ENCODE data around the gene RIMKLA. TPM values are rescaled to one million over a fixed set of nuclear protein-coding genes. Genes with fewer than 3 reads are reported as not detected.

RIMKLA gene
- 4.1 TPM for total RNA-seq (ENCODE audit: unreplicated experiment)
- long read RNA-seq, full-length matches to known transcripts: 7 of 8 reads
- long read RNA-seq, partial matches to known transcripts: 1 of 8 reads
- long read RNA-seq, other reads (novel, unspliced or antisense): 0 of 8 reads

DNA sequence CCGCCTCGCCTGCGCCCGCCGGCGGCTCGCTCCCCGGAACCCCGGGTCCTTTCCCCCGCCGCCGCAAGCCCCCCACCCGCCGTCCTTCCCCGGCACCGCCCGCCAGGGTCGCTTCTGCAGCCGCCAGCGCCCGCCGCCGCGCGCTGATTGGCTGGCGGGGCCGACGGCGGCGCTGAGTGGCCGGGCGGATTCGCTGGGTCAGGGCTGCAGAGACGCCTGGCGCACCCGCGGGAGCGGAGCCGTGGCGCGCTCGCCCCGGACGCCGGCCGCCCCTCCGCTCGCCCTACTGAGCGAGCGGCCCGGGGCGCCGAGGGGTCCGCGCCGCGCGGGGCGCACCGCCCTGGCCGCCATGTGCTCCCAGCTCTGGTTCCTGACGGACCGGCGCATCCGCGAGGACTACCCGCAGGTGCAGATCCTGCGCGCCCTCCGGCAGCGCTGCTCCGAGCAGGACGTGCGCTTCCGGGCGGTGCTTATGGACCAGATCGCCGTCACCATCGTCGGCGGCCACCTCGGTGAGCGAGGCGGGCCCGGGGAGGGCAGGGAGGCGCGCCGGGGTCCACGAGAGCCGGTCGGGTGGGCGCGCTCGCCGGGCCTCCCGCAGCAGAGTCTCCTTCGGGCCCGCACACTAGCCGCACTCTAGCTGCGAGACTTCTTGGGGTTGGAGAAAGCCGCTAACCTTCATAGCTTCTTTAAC, at the start of gene RIMKLA:
Gene RIMKLA (plus strand): TSS at position 207 of the 694 bp plus-strand sequence. CDS start 143 bp downstream, at position 350.
- peak within 1 kb of the TSS; percentile 72 for H3K27ac Mint-ChIP-seq (ENCODE audit: unreplicated experiment)
- H3K36me3 Mint-ChIP-seq (ENCODE audit: unreplicated experiment): no peaks in the 10 kb centered on the region
- peaks cover 6% of the 10 kb centered on the region for H3K27me3 Mint-ChIP-seq (ENCODE audit: unreplicated experiment)
- TF ChIP-seq, protein P1, sequence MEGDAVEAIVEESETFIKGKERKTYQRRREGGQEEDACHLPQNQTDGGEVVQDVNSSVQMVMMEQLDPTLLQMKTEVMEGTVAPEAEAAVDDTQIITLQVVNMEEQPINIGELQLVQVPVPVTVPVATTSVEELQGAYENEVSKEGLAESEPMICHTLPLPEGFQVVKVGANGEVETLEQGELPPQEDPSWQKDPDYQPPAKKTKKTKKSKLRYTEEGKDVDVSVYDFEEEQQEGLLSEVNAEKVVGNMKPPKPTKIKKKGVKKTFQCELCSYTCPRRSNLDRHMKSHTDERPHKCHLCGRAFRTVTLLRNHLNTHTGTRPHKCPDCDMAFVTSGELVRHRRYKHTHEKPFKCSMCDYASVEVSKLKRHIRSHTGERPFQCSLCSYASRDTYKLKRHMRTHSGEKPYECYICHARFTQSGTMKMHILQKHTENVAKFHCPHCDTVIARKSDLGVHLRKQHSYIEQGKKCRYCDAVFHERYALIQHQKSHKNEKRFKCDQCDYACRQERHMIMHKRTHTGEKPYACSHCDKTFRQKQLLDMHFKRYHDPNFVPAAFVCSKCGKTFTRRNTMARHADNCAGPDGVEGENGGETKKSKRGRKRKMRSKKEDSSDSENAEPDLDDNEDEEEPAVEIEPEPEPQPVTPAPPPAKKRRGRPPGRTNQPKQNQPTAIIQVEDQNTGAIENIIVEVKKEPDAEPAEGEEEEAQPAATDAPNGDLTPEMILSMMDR (IDR thresholded peaks at IDR 0.05; ENCODE audit: partially characterized antibody, unreplicated experiment): no peak
- peaks cover 2% of the 10 kb centered on the region for H3K9me3 Mint-ChIP-seq (ENCODE audit: unreplicated experiment)
- no peaks in the 10 kb centered on the region for H3K4me1 Mint-ChIP-seq (ENCODE audit: low read depth, unreplicated experiment)
- DNase-seq: peak; percentile 84
- peak within 1 kb of the TSS; percentile 88 for H3K4me3 Mint-ChIP-seq (ENCODE audit: unreplicated experiment)

DNA sequence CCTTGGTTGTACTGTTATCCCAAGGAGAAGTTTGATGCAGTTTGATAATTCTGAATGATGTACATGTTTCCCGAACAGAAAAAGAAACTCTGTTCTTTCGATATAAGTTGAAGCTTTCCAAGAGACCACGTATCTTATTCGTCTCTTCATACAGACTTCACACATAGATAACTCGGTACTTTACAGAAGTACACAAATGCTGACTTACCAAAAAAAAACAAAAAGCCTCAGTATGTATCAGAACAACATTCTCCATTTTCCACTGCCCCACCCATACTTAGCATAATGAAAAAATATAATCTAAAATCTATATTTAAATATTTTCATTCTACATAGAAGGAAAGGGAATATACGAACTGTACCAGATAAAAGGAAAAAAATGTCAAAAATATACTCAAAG, 47.7 kb upstream of the RIMKLA start:
- DNase-seq: no peak
- TF ChIP-seq, protein P1 (IDR thresholded peaks at IDR 0.05; ENCODE audit: partially characterized antibody, unreplicated experiment): no peak
- peaks cover 11% of the 10 kb centered on the region for H3K4me1 Mint-ChIP-seq (ENCODE audit: low read depth, unreplicated experiment)
- peaks cover 3% of the 10 kb centered on the region for H3K36me3 Mint-ChIP-seq (ENCODE audit: unreplicated experiment)
- peaks cover 1% of the 10 kb centered on the region for H3K27me3 Mint-ChIP-seq (ENCODE audit: unreplicated experiment)
- H3K9me3 Mint-ChIP-seq (ENCODE audit: unreplicated experiment): peaks cover 3% of the 10 kb centered on the region
- no peak overlapping the region for H3K27ac Mint-ChIP-seq (ENCODE audit: unreplicated experiment)
- H3K4me3 Mint-ChIP-seq (ENCODE audit: unreplicated experiment): peak overlapping the region; percentile 91

GRCh38 chr1:42333662-42334239, 46.8 kb upstream of the RIMKLA start:
- H3K36me3 Mint-ChIP-seq (ENCODE audit: unreplicated experiment): peaks cover 3% of the 10 kb centered on the region
- TF ChIP-seq, protein P1 (IDR thresholded peaks at IDR 0.05; ENCODE audit: partially characterized antibody, unreplicated experiment): no peak
- H3K27ac Mint-ChIP-seq (ENCODE audit: unreplicated experiment): peak overlapping the region; percentile 85

DNA sequence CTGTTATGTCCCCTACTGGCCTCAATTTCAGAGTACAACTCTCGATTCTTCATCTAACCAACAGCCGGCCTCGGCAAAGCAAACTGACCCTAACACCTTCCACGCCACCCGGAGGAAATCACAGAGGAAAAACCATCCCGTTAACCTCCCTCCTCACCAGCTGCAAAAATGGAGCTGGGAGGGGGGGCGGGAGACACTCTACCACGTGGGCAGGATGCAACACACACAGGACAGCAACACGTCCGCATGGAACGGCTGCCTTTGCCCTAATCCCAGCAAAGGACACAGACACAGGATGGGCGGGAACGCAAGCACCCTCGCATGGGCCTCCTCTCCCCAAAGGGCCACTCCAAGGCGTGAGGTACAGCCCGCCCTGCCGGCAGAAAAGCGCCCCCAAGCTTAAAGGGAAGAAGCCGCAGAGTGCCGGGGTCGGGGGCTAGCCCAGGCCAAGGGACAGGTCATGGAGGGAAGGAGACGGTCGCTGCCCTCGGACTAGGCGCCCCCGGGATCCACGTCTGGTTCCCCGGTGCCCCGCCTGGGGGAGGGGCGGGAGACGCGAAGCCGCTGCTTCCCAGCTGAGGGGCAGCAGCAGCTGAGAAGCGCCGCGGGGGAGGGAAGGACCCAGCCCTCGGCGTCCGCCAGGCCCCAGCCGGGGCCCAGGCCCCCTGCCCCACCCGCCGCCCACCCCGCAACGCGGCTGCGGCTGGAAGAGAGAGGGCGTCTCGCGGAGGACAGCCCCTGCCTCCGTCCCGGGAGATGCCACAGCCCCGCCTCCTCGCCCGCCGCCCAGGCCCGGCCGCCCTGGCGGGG, 46.1 kb upstream of the RIMKLA start:
- peaks cover 2% of the 10 kb centered on the region for H3K27me3 Mint-ChIP-seq (ENCODE audit: unreplicated experiment)
- peaks cover 11% of the 10 kb centered on the region for H3K4me1 Mint-ChIP-seq (ENCODE audit: low read depth, unreplicated experiment)
- H3K9me3 Mint-ChIP-seq (ENCODE audit: unreplicated experiment): peaks cover 3% of the 10 kb centered on the region
- peak; percentile 78 for DNase-seq
- peak overlapping the region; percentile 91 for H3K4me3 Mint-ChIP-seq (ENCODE audit: unreplicated experiment)
- peaks cover 3% of the 10 kb centered on the region for H3K36me3 Mint-ChIP-seq (ENCODE audit: unreplicated experiment)
- TF ChIP-seq, protein P1 (IDR thresholded peaks at IDR 0.05; ENCODE audit: partially characterized antibody, unreplicated experiment): no peak
- H3K27ac Mint-ChIP-seq (ENCODE audit: unreplicated experiment): peak overlapping the region; percentile 85

More at GRCh38 chr1:42333662-42334239, 46.8 kb upstream of the RIMKLA start:
- no peak for DNase-seq
- Mint-ChIP-seq H3K27me3 (ENCODE audit: unreplicated experiment) (peaks cover 2% of the 10 kb centered on the region), H3K9me3 (ENCODE audit: unreplicated experiment) (peaks cover 3% of the 10 kb centered on the region), H3K4me1 (ENCODE audit: low read depth, unreplicated experiment) (peaks cover 11% of the 10 kb centered on the region), H3K4me3 (ENCODE audit: unreplicated experiment) (peak overlapping the region; percentile 91)

Data from glutamatergic neuron (in vitro differentiated cells).